Measurements from ENCODE around the gene CISD1.

DNA sequence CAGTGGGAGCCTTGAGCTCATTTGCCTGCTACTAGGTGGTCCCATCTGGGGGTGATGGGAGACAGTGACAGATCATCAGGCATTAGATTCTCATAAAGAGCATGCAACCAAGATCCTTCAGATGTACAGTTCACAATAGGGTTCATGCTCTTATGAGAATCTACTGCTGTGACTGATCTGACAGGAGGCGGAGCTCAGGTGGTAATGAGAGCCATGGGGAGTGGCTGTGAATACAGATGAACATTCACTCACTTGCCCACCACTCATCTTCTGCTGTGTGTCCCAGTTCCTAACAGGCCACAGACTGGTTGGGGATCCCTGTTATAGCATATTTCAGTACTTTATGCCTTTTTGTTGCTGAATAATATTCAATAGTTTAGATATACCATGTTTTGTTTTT lies 59.3 kb downstream of the CISD1 start:
- TF ChIP-seq, protein P1, sequence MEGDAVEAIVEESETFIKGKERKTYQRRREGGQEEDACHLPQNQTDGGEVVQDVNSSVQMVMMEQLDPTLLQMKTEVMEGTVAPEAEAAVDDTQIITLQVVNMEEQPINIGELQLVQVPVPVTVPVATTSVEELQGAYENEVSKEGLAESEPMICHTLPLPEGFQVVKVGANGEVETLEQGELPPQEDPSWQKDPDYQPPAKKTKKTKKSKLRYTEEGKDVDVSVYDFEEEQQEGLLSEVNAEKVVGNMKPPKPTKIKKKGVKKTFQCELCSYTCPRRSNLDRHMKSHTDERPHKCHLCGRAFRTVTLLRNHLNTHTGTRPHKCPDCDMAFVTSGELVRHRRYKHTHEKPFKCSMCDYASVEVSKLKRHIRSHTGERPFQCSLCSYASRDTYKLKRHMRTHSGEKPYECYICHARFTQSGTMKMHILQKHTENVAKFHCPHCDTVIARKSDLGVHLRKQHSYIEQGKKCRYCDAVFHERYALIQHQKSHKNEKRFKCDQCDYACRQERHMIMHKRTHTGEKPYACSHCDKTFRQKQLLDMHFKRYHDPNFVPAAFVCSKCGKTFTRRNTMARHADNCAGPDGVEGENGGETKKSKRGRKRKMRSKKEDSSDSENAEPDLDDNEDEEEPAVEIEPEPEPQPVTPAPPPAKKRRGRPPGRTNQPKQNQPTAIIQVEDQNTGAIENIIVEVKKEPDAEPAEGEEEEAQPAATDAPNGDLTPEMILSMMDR (IDR thresholded peaks at IDR 0.05): no peak
- TF ChIP-seq POLR2AphosphoS5 (IDR thresholded peaks at IDR 0.05): no peak

Data from breast epithelium (tissue), 3 donors.